HG02759 (cell line): ENCODE measurements around the gene CPSF6.

ENCODE experiments used
- ATAC-seq: cut with Tn5 transposase; IDR thresholded peaks from one replicate; pipeline ENCODE4 v1.9.1; 2021; ENCODE audit warnings: mild to moderate bottlenecking, moderate library complexity; ENCODE audit not compliant: unreplicated experiment

Gene CPSF6

GRCh38 chr12:69318225-69318624, 78.9 kb downstream of the CPSF6 start:
- no peak for ATAC-seq

DNA sequence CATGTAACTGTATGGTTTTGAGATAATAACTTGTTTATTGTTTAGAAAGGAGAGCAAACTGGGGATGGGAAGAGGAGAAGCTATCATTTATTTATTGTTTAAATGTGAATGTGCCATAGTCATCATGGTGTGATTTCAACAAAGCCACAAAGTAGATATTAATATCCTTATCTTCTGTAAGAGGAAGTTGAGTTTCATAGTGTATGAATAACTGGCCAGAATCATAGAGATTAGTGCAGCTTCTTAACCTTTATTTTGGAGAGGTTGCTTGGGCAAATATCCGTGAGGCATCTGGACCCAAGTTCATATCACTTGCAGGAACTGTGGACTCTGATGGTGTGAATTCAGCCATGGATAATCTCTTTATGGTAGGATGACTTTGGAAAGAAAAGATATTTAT, 82.0 kb downstream of the CPSF6 start:
- ATAC-seq: no peak
